GM23338 (cell line): Measurements from ENCODE around the gene SH3BP2.

Experiments
- EZH2 ChIP-seq: fragments of 200-600 bp; sonication (generic); IDR thresholded peaks from one replicate; pipeline ENCODE4 v1.8.0; 2017; ENCODE audit warnings: antibody characterized with exemption, mild to moderate bottlenecking, low read depth; ENCODE audit not compliant: unreplicated experiment
- EZH2phosphoT487 ChIP-seq: fragments of 200-600 bp; sonication (generic); IDR thresholded peaks from one replicate; pipeline ENCODE4 v1.8.1; 2018; ENCODE audit warnings: antibody characterized with exemption; ENCODE audit not compliant: unreplicated experiment
- JUNB ChIP-seq: IDR thresholded peaks from one replicate; pipeline ENCODE4 v1.6.1; 2016; ENCODE audit warnings: antibody characterized with exemption; ENCODE audit not compliant: unreplicated experiment
- NANOG ChIP-seq: IDR thresholded peaks from 2 replicates; pipeline ENCODE4 v1.6.1; 2016; ENCODE audit warnings: antibody characterized with exemption, borderline replicate concordance
- POLR2AphosphoS5 ChIP-seq: IDR thresholded peaks from 2 replicates; pipeline ENCODE4 v1.6.1; 2016; ENCODE audit warnings: antibody characterized with exemption, low read depth
- REST ChIP-seq: IDR thresholded peaks from one replicate; pipeline ENCODE4 v1.6.1; 2018; ENCODE audit warnings: antibody characterized with exemption; ENCODE audit not compliant: unreplicated experiment
- STAT1 ChIP-seq: IDR thresholded peaks from one replicate; pipeline ENCODE4 v1.6.1; 2016; ENCODE audit warnings: antibody characterized with exemption; ENCODE audit not compliant: unreplicated experiment
- TF ChIP-seq, protein P1 (sequence below), 2 experiments: fragments of 200-600 bp in 1 of 2; sonication (generic) in 1 of 2; conservative IDR thresholded peaks; 2 replicates each; pipeline versions ENCODE4 v1.5.1 to v1.6.1; 2016 to 2017; ENCODE audit warnings: antibody characterized with exemption in 2 of 2, low read depth in 2 of 2, mild to moderate bottlenecking in 2 of 2, moderate library complexity in 1 of 2

- TF ChIP-seq, protein P1, sequence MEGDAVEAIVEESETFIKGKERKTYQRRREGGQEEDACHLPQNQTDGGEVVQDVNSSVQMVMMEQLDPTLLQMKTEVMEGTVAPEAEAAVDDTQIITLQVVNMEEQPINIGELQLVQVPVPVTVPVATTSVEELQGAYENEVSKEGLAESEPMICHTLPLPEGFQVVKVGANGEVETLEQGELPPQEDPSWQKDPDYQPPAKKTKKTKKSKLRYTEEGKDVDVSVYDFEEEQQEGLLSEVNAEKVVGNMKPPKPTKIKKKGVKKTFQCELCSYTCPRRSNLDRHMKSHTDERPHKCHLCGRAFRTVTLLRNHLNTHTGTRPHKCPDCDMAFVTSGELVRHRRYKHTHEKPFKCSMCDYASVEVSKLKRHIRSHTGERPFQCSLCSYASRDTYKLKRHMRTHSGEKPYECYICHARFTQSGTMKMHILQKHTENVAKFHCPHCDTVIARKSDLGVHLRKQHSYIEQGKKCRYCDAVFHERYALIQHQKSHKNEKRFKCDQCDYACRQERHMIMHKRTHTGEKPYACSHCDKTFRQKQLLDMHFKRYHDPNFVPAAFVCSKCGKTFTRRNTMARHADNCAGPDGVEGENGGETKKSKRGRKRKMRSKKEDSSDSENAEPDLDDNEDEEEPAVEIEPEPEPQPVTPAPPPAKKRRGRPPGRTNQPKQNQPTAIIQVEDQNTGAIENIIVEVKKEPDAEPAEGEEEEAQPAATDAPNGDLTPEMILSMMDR (conservative IDR thresholded peaks at IDR 0.05; ENCODE audit: low read depth in 2 of 2): no peak
- TF ChIP-seq EZH2 (no peak), POLR2AphosphoS5 (no peak), NANOG (no peak), JUNB (no peak), EZH2phosphoT487 (no peak), REST (no peak), STAT1 (no peak)
Measured at GRCh38 chr4:2800691-2801596, 8.1 kb downstream of the SH3BP2 start.
